Activated CD4-positive, alpha-beta T cell treated with anti-CD3 and anti-CD28 coated beads, Interleukin-2, Interleukin-6, amounts not matched to agents 100 ng/mL and 50 ng/mL, durations not matched to agents 16 hours and 8 hours (primary cell): ENCODE data around the gene BTNL2.
"Not testable (repeated sequence)": the region's sequence is repeated elsewhere in the genome, so short reads cannot be mapped to it uniquely, and the experiment has no call there.

Experiments
- DNase-seq: peaks from one replicate; pipeline ENCODE4 v3.0.0-alpha.2; 2020

BTNL2 gene

GRCh38 chr6:32359225-32359624 is 47.8 kb downstream of the BTNL2 start:
- not testable (repeated sequence) for DNase-seq

- not testable (repeated sequence) for DNase-seq
Measured at GRCh38 chr6:32358548-32358947, 48.4 kb downstream of the BTNL2 start.

DNA sequence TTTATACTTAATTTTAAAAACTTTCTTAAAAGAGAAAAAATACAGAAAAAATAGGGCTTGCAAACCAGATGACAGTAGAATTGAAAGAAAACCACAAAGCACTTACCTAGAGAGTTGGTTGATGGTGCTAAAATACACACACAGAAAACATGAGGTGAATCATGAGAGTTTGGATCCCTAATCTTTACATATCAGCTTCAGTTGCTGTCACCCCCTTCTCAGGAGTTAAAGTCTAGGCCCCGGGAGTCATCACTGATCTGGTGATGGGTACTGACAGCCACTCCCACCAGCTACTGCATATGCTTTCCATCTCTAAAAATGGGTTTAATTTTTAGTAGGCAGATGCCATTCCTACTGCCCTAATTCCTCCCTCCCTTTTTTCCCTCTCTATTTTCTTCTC is 52.0 kb downstream of the BTNL2 start:
- DNase-seq = no peak

DNA sequence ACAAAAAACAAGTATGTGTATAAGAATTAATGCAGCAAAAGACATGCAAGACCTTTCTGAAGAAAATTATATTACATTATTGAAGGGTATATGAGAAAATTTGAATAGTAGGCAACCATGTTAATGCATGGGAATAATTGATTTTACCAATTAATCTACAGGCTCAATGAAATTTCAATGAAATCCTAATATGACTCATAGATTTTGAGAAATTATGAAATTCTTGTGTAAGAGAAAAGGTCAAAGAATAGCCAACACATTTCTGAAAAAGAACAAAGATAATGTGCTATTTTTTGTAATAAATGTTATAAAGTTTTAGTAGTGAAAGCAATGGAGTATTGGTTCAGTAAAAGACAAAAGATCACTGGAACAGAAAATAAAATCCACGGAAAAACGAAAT is 53.6 kb downstream of the BTNL2 start:
- DNase-seq = no peak
